SK-N-MC (cell line): ENCODE data around the gene TMEM221.

Source experiments
- EZH2 ChIP-seq: fragments of 200-600 bp; sonication (generic); IDR thresholded peaks from one replicate; pipeline ENCODE4 v1.6.1; 2017; ENCODE audit warnings: antibody characterized with exemption
- POLR2AphosphoS5 ChIP-seq: IDR thresholded peaks from 2 replicates; pipeline ENCODE4 v1.6.1; 2012; ENCODE audit warnings: mild to moderate bottlenecking, low read depth, low read length, borderline replicate concordance

DNA sequence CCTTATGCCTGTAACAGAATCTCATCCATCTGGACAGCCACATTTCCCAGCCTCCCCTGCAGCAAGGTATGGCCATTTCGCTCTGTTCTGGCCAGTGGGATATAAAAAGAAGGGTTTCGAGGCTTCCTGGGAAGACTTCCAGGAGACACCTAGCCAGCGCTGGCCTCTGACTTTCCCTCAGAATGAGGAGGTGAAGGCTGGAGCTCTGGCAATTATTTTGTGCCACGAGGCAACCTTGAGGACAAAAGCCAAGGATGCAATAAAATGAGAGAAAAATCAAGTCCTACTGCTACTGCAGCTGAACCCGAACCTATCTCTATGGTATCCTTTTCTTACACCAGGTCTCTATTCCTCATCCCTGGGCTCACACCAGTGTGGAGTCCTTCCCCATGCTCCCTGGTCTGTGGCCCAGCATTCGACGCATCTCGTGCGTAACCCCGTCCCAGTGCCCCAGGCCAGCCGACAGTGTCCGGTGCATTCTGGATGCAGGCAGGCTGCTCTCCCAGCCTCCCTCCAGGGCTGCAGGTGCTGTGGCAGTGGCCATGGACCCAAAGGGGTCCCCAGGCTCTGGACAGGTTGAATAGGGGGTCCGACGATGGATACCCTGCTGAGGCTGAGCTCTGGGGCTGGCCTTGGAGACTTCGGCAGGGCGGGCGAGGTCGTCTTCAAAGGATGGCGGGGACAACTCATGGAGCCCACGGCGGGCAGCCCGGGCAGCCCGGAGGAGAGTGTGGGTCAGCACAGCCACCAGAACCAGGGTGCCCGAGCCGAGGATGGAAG, 12.2 kb downstream of the TMEM221 start:
- no peak for TF ChIP-seq EZH2
- no peak for TF ChIP-seq POLR2AphosphoS5
